HG03066 (cell line): ENCODE measurements around the gene SERTAD1.

ENCODE experiments used
- ATAC-seq: cut with Tn5 transposase; IDR thresholded peaks from one replicate; pipeline ENCODE4 v1.9.1; 2021; ENCODE audit warnings: low read depth; ENCODE audit not compliant: unreplicated experiment

Gene SERTAD1

DNA sequence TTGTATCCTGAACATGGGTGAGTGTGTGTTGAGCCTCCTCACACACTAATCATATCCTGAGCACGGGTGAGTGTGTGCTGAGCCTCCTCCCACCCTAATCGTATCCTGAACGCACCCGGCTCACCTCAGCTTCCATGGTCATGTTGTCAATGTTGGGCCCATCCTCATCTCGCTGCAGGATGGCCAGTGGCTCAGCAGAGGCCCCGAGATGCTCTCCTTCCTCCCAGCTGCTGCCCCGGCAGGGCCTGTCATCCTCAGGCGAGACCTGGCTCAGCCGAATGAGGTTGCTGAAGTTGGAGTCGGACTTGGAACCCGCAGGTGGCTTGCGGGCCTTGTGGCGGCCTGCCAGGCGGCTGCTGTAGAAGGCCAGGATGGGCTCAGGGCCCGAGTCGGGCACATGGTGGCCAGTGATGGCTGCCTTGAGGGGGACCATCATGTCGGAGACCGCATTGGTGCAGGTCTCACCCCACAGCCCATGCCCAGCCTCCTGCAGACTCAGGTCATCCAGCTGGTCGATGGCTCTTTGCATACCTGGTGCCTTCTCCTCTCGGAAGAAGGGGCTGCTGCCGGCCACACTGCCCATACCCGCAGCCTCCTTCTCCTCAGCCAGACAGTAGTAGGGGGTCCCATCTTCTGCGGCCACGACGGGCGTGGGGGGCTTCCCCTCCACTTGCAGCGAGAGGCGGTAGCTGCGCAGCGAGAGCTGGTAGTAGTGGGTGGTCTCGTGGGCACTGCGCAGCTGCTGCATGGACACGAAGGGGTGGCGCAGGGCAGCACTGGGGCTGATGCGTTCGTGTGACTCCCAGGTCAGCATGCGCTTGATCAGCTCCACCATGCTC lies 45.4 kb downstream of the SERTAD1 start:
- ATAC-seq: no peak

DNA sequence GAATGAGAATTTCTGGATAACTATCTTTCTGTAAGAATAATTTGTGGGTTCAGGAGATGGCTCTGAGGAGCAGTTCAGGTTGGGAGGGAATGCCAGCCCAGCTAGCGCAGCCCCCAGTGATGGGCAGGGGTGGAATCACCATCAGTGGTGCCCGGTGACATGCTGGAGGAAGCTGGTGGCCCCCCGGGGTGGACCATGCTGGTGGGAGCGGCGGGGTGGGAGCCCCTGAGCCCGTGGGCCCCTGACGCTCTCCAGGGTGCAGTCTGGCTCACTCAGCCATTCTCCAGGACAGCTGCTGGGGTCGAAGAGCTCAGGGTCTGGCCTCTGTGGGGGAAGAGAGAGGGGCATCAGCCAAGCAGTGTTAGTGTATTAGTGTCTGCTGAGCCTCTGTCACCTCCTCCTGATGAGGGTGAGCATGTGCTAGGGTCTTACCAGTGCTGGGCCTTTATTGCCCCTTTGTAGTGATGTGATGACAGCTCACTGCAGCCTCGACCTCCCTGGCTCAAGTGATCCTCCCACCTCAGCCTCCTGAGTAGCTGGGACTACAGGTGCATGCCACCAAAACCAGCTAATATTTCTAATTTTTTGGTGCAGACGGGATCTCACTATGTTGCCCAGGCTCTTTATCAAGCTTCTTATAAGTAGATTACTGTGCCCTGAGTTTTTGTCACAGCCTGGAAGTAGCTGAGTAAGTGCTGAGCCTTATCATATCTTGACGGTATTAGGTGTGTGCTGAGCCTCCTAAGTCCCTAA lies 46.2 kb downstream of the SERTAD1 start:
- ATAC-seq: no peak

DNA sequence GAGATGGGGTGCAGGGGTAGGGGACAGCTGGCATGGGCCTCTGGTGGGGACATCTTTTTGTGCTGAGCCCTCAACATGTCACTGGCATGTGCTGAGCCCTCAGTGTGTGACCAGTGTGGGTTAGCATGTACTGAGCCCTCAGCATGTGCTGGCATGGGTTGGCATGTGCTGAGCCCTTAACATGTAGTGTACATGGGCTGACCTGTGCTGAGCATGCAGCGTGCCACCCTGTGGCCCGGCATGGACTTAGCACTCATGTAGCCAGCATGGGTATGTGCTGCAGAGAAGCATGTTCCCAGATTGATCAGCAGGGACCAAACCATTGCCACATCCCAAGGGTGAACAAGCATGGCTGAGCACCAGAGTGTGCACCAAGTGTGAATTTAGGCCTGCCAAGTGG lies 47.3 kb downstream of the SERTAD1 start:
- ATAC-seq: no peak

DNA sequence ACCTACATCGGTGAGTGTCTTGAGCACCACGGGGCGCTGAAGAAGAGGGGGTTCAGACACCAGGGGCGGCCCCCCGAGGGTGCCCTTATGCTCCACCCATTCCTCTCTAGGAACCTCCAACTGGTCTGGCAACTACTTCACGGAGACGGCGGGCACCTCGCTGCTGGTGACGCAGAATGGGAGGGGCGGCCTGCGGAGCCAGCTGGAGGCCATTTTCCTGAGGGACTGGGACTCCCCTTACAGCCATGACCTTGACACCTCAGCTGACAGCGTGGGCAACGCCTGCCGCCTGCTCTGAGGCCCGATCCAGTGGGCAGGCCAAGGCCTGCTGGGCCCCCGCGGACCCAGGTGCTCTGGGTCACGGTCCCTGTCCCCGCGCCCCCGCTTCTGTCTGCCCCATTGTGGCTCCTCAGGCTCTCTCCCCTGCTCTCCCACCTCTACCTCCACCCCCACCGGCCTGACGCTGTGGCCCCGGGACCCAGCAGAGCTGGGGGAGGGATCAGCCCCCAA lies 47.9 kb downstream of the SERTAD1 start:
- ATAC-seq: no peak

DNA sequence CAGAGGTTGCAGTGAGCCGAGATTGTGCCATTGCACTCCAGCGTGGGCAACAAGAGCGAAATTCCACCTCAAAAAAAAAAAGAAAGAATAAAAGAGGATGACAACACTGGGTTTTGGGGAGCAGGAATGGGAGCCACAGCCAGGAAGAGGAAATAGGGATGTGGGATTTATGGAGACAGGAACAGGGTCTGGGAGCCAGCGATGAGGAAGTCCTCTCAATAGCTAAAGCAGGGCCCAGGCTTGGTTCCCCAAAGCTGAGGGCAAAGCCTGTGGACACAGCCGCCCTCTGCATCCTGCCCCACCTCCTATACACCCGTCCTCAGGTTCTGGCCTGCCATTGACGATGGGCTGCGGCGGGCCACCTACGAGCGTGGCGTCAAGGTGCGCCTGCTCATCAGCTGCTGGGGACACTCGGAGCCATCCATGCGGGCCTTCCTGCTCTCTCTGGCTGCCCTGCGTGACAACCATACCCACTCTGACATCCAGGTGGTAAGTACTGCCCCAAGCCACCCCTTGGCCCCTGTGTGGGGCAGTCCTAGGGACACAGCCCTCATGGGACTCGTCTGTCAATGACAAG lies 49.4 kb downstream of the SERTAD1 start:
- ATAC-seq: no peak

DNA sequence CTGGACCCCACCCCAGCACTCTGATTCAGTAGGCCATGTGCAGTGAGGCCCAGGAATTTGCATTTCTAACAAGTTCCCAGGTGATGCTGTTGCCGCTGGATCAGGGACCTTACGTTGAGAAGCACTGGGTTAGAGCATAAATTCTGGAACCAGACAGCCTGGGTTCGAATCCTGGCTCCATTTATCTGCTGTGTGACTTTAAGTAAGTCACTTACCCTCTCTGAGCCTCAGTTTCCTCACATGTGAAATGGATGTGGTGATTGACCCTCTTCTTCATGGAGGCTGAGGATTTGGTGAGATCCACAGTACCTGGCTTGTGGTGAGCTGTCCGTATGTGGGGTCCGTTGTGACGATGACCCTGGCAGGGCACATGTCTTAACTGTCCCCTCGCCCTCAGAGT lies 51.7 kb downstream of the SERTAD1 start:
- no peak for ATAC-seq

DNA sequence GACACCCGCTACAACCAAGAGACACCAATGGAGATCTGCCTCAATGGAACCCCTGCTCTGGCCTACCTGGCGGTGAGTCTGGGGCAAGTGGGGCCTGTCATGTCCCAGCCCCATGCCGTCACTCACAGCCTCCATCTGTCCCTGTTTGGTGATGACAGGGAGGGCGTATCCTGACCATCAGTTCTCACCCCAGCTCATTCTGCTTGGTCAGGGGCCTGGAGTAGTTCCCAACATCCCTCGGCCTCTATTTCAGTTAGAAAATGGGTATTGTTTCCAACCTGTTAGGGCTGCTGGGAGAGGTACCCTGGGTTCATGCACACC lies 54.0 kb downstream of the SERTAD1 start:
- no peak for ATAC-seq
